H54 (cell line): ENCODE measurements around the gene LPAR1.
"Not testable (repeated sequence)": the region's sequence is repeated elsewhere in the genome, so short reads cannot be mapped to it uniquely, and the experiment has no call there.

ENCODE experiments used
- DNase-seq: peaks from one replicate; pipeline ENCODE4 v3.0.0; 2011; ENCODE audit warnings: low spot score, mixed read lengths; ENCODE audit not compliant: insufficient read length
- FAIRE-seq: peaks from 3 replicates; lab custom pipeline; 2011; peaks lifted over from hg19 to GRCh38; lab: Jason Lieb, UNC
- POLR2A ChIP-seq: IDR thresholded peaks from 2 replicates; pipeline ENCODE4 v1.6.1; 2011; ENCODE audit warnings: low read depth, mild to moderate bottlenecking, low read length

LPAR1 gene

GRCh38 chr9:111051400-111051799 is 13.1 kb upstream of the LPAR1 start:
- no peak for TF ChIP-seq POLR2A
- no peak for FAIRE-seq
- no peak for DNase-seq

- FAIRE-seq = peak; percentile 45
- no peak for DNase-seq
- TF ChIP-seq POLR2A = no peak
These were observed 12.5 kb upstream of the LPAR1 start for GRCh38 chr9:111050819-111051218.

GRCh38 chr9:111047287-111047686 is 9.0 kb upstream of the LPAR1 start:
- not testable (repeated sequence) for DNase-seq, FAIRE-seq

GRCh38 chr9:111041902-111042301 is 3.6 kb upstream of the LPAR1 start:
- TF ChIP-seq POLR2A = no peak
- FAIRE-seq (no peak), DNase-seq (no peak)

GRCh38 chr9:111040494-111040893 is 2.2 kb upstream of the LPAR1 start:
- DNase-seq (no peak), FAIRE-seq (no peak)
- no peak for TF ChIP-seq POLR2A

GRCh38 chr9:111039231-111039906 is 1.1 kb upstream of the LPAR1 start:
- no peak for TF ChIP-seq POLR2A
- FAIRE-seq (no peak), DNase-seq (no peak)

- no peak for FAIRE-seq
- no peak for TF ChIP-seq POLR2A
- DNase-seq = peak; percentile 26
These were observed 451 bp downstream of the LPAR1 start for GRCh38 chr9:111037708-111038330.

GRCh38 chr9:111037356-111037707 is 938 bp downstream of the LPAR1 start:
- DNase-seq = no peak
- peak; percentile 48 for FAIRE-seq
- TF ChIP-seq POLR2A = no peak

- DNase-seq (no peak), FAIRE-seq (peak; percentile 62)
- TF ChIP-seq POLR2A = no peak
These were observed 1.3 kb downstream of the LPAR1 start for GRCh38 chr9:111036946-111037345.

- FAIRE-seq = peak; percentile 60
These were observed 1.9 kb downstream of the LPAR1 start for GRCh38 chr9:111036429-111036789.

GRCh38 chr9:111035543-111036428 is 2.5 kb downstream of the LPAR1 start:
- FAIRE-seq (peak; percentile 73), DNase-seq (no peak)
- no peak for TF ChIP-seq POLR2A

More at GRCh38 chr9:111036429-111036789, 1.9 kb downstream of the LPAR1 start:
- TF ChIP-seq POLR2A = no peak
- no peak for DNase-seq

GRCh38 chr9:111034898-111035539 is 3.3 kb downstream of the LPAR1 start:
- TF ChIP-seq POLR2A = no peak
- FAIRE-seq (no peak), DNase-seq (no peak)

- FAIRE-seq = no peak
- TF ChIP-seq POLR2A = no peak
- DNase-seq = no peak
These were observed 3.9 kb downstream of the LPAR1 start for GRCh38 chr9:111034170-111034897.

- FAIRE-seq (no peak), DNase-seq (no peak)
- TF ChIP-seq POLR2A = no peak
These were observed 7.8 kb downstream of the LPAR1 start for GRCh38 chr9:111030492-111030891.
